Pulmonary artery endothelial cell (primary cell): ENCODE data around the gene SEMA5B. TPM values are rescaled to one million over a fixed set of nuclear protein-coding genes. Genes with fewer than 3 reads are reported as not detected.

Experiments used
- DNase-seq: peaks from one replicate; pipeline ENCODE4 v3.0.0-alpha.2; 2011; ENCODE audit warnings: low read depth, low spot score
- total RNA-seq: library from RNA; depleted of rRNA; stranded (reverse); fragments of >200 nt; gene quantifications from 2 replicates; pipeline ENCODE4 v1.2.3, GENCODE V29; 2014

The SEMA5B gene
- not detected in 2 replicates for total RNA-seq

- DNase-seq = no peak
Observed at GRCh38 chr3:123027292-123028232, at the start of gene SEMA5B. TSS of gene SEMA5B (minus strand) at chr3:123027763. CDS start at chr3:122961263, 66,500 bp downstream.

DNA sequence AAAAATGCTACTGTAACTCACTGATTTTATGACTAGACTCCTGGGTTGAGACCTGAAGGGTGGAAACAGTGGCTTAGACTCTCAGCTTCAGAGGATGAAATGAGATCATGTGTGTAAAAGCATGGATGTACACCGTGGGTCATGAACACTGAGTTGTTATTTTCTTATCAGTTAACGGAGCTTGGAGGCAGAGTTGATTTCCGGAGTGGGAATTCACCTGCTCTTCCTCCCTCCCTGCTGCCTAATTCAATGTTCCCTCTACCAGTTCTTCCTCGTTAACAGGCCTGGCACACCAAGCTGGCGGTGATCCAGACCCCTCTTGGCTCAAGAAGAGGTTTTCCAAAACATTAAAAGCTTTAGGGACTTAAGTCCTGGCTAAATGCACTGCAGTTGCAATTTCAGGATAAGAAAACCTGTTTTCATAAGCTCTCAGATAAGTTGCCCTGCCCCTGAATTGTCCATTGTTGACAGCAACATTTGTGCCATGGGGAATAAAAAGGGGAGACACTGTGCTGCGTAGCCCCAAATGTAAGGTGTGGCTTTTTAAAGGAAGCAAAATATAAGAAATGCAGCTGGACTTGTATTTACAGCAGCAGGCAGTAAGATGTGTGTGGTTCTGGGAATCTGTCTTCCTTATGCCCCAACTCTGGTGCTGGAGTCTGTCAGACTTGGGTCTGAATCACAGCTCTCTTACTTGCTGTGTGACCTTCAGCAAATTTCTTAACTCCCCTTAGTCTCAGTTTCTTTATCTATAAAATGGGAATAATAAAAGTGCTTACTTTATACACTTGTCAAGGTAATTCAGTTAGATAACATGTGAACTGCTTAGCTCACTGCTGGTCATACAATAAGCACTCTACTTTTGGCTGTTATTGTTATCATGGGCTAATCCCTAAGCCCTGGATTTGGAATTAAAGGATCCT, 49.2 kb upstream of the SEMA5B start:
- DNase-seq = no peak

GRCh38 chr3:123076112-123076495, 48.5 kb upstream of the SEMA5B start:
- no peak for DNase-seq

DNA sequence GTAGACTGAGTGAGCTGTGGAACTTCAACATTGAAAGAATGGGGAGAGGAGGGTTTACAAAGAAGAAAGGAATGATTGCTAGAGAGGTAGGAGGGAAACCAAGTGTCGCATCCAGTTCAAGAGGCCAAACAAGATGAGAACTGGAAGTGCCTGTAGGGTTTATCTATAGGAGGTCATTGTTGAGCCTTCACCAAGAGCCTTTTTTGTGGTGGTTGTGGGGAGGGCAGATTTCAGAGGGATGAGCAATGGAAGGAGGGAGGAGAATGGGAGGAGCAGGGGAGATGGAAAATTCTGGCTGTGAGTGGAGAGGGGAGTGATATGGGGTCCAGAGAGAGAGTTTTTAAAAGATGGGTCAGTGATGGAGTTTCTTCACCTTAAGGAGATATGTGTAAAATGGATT, 47.8 kb upstream of the SEMA5B start:
- DNase-seq = no peak

- no peak for DNase-seq
Observed at GRCh38 chr3:123072564-123072963, 45.0 kb upstream of the SEMA5B start.

DNA sequence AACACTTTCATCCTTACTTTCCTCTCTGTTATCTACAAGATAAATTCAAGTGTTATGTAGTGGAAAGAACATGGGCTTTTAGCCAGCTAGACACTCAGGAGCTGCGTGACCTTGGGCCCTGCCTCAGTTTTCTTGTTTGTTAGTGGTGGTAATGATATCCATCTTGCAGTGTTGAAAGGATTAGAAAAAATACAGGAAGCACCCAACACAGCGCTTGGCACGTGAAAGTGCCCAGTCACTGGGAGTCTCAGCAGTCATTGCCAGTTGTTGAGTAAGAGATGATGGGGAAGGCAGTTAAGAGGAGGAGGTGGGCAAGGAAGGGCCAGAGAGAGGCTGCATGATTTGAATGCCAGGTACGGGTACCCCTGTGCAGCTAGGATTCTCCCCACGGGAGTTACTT, 44.6 kb upstream of the SEMA5B start:
- DNase-seq = no peak

GRCh38 chr3:123071581-123071980, 44.0 kb upstream of the SEMA5B start:
- DNase-seq = no peak

GRCh38 chr3:123071146-123071545, 43.6 kb upstream of the SEMA5B start:
- DNase-seq = no peak

DNA sequence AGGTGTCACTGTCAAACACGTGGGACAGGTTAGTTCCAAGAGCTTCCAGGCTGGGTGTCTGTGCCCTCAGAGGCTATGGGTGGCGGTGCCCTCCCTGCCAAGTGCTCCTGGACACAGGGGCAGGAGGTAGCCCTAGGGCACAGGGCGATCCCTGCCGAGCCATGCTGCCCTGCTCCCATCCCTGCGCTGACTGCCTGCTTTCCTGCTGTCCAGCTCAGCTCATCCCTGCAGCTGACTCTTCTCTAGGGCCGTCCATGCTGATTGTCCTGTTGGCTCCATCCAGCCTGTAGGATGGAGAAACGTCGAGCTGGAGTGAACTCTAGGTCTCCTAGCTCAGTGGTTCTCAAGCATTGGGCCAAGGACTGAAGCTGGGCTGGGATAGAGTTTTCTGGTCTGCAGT, 42.9 kb upstream of the SEMA5B start:
- no peak for DNase-seq

GRCh38 chr3:123068601-123069381, 41.2 kb upstream of the SEMA5B start:
- DNase-seq = no peak

GRCh38 chr3:123067689-123068600, 40.4 kb upstream of the SEMA5B start:
- no peak for DNase-seq

GRCh38 chr3:123066896-123067688, 39.5 kb upstream of the SEMA5B start, which contains the start of gene PDIA5:
TSS of gene PDIA5 (plus strand) at chr3:123067025. CDS start at chr3:123067165, 140 bp downstream.
- peak; percentile 68 for DNase-seq

DNA sequence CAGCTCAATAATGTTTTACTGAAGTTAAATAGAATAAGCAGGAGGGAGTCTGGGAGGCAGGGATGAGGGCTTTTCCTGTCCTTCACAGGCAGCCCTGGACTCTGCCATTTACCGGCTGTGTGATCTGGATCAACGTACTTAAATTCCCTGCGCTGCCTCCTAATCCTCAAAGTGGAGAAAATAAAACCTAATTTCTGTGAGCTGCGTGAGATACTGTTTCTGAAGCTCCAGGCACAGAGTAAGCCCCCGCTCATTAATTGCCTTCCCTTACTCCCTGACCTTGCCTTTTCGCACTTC, 39.0 kb upstream of the SEMA5B start:
- no peak for DNase-seq

GRCh38 chr3:123064914-123065313, 37.4 kb upstream of the SEMA5B start:
- no peak for DNase-seq

GRCh38 chr3:123064506-123064905, 36.9 kb upstream of the SEMA5B start:
- DNase-seq = no peak

DNA sequence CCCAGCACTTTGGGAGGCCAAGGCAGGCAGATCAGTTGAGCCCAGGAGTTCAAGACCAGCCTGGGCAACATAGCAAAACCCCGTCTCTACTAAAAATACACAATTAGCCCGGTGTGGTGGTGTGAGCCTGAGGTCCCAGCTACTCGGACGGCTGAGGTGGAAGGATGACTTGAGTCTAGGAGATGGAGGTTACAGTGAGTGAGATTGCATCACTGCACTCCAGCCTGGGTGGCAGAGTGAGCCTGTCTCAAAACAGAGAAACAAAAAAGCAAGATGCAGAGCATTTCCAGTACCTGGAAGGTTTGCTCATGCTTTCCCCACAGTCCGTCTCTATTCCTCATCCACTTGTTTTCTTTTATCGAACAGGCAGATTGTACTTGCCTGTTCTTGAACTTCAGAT, 35.5 kb upstream of the SEMA5B start:
- no peak for DNase-seq

DNA sequence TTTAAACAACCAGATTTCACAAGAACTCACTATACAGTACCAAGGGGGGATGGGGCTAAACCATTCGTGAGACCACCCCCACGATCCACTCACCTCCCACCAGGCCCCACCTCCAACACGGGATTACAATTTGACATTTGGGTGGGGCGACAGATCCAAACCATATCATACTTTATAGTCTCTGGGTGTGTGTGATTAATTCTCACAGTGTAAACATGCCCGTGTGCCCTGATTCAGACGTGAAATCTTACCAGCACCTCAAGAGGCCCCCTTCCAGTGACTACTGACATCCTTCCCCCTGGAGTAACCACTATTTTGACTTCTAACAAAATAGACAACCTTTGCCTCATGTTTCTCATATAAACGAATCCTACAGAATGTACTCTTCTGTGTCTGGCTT, 34.3 kb upstream of the SEMA5B start:
- no peak for DNase-seq

DNA sequence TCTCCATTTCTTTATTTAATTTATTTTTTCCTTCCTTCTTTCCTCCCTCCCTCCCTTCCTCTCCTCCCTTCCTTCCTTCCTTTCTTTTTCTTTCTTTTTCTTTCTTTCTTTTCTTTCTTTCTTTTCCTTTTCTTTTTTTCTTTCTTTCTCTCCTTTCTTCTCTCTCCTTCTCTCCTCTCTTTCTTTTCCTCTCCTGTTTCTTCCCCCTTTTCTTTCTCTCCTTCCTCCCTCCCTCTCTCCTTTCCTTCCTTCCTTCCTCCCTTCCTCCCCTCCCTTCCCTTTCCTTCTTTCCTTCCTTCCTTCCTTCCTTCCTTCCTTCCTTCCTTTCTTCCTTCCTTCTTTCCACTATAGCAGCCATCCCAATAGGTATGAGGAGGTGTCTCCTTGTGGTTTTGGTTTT, 32.5 kb upstream of the SEMA5B start:
- DNase-seq = no peak

DNA sequence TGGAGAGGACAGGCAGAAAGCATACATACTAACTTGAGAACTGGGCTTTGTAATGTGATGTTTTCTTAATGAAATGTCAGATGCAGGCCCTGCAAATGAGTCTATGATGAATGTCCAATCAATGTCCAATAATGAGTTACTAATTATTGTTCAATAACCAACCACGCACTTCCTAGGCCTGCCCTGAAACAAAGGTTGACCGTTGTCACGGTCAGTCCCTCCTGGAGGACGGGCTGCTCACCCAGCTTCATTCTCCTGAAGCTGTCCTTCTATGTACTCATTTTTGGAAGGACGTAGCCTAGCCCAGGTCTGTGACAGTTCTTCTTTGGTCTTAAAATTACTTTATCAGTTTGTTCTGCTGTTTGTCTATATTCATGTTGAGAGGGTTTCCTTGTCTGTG, 30.9 kb upstream of the SEMA5B start:
- no peak for DNase-seq

DNA sequence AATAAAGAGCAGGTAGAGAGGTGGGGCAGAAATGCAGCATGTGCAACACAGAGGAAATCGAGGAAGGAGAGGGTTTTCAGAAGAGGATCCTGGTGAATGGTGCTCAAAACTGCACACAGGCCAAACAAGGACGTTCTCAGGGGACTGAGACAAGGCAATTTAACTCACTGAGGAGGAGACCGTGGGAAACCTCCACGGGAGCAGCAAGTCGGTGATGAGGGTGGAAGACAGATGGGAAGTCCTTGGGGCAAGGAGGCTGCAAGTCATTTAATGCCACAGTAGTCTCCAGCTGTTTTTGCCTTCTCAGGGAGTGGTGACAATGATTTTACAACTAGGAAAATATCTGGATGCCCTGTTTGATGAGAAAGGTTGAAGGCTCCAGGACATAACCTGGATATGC, 27.8 kb upstream of the SEMA5B start:
- DNase-seq = no peak
